VCaP (cell line): ENCODE measurements around the gene SSNA1.

Source experiments
- H3K27ac ChIP-seq: fragments of 450-650 bp; 2 replicates; pipeline ENCODE4 v1.5.1; 2017
- TF ChIP-seq, protein P1 (sequence below): fragments of 450-650 bp; conservative IDR thresholded peaks from 2 replicates; pipeline ENCODE4 v1.5.1; 2017; ENCODE audit warnings: mild to moderate bottlenecking, moderate library complexity

Gene SSNA1

GRCh38 chr9:137148661-137149060 is 39.8 kb upstream of the SSNA1 start:
- no peak overlapping the region for H3K27ac ChIP-seq

GRCh38 chr9:137149363-137149762 is 39.1 kb upstream of the SSNA1 start:
- TF ChIP-seq, protein P1, sequence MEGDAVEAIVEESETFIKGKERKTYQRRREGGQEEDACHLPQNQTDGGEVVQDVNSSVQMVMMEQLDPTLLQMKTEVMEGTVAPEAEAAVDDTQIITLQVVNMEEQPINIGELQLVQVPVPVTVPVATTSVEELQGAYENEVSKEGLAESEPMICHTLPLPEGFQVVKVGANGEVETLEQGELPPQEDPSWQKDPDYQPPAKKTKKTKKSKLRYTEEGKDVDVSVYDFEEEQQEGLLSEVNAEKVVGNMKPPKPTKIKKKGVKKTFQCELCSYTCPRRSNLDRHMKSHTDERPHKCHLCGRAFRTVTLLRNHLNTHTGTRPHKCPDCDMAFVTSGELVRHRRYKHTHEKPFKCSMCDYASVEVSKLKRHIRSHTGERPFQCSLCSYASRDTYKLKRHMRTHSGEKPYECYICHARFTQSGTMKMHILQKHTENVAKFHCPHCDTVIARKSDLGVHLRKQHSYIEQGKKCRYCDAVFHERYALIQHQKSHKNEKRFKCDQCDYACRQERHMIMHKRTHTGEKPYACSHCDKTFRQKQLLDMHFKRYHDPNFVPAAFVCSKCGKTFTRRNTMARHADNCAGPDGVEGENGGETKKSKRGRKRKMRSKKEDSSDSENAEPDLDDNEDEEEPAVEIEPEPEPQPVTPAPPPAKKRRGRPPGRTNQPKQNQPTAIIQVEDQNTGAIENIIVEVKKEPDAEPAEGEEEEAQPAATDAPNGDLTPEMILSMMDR: no peak
- peak overlapping the region; percentile 40; the same call in 1 of the 2 replicates for H3K27ac ChIP-seq

More at GRCh38 chr9:137148661-137149060, 39.8 kb upstream of the SSNA1 start:
- TF ChIP-seq, protein P1: no peak

- TF ChIP-seq, protein P1: no peak
- peak overlapping the region; percentile 40; the same call in 1 of the 2 replicates for H3K27ac ChIP-seq
These were observed 38.4 kb upstream of the SSNA1 start for GRCh38 chr9:137149942-137150616.

DNA sequence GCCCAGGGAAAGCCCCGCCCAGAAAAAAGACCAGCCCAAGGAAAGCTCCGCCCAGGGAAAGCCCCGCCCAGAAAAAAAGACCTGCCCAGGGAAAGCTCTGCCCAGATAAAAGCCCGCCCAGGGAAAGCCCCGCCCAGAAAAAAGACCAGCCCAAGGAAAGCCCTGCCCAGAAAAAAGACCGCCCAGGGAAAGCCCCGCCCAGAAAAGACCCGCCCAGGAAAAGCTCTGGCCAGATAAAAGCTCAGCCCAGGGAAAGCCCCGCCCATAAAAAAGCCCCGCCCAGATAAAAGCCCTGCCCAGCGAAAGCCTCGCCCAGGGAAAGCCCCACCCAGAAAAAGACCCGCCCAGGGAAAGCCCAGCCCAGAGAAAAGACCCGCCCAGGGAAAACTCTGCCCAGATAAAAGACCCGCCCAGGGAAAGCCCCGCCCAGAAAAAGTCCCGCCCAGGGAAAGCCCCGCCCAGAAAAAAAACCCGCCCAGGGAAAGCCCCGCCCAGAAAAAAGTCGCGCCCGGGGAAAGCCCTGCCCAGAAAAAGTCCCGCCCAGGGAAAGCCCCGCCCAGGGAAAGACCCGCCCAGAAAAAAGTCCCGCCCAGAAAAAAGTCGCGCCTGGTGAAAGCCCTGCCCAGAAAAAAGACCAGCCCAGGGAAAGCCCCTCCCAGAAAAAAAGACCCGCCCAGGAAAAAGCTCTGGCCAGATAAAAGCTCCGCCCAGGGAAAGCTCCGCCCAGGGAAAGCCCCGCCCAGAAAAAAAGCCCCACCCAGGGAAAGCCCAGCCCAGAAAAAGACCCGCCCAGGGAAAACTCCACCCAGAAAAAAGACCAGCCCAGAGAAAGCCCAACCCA is 37.6 kb upstream of the SSNA1 start:
- TF ChIP-seq, protein P1: no peak

GRCh38 chr9:137152844-137153405 is 35.6 kb upstream of the SSNA1 start:
- no peak overlapping the region for H3K27ac ChIP-seq
- TF ChIP-seq, protein P1: no peak

More for the DNA sequence above, 37.6 kb upstream of the SSNA1 start:
- no peak overlapping the region for H3K27ac ChIP-seq

DNA sequence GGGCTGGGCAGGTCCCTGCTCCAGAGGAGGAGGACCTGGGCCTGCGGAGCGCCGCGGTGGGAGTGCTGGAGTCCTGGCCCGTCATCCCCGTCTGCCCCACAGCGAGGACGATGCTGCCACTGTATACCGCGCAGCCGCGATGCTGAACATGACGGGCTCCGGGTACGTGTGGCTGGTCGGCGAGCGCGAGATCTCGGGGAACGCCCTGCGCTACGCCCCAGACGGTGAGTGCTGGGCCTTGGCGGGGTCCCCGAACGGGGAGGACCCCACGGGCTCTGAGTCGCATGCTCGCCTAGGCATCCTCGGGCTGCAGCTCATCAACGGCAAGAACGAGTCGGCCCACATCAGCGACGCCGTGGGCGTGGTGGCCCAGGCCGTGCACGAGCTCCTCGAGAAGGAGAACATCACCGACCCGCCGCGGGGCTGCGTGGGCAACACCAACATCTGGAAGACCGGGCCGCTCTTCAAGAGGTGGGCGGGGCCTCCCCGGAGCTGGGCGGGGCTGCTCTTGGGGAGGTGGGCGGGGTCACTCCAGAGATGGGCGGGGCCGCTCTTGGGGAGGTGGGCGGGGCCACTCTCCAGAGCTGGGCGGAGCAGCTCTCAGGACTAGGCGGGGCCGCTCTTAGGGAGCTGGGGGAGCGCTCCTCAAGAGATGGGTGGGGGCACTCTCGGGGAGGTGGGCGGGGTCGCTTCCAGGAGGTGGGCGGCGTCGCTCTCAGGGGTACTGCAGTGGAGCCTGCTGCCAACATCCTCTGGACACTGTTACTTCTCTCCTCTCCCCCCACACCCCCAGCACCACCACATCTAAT is 31.7 kb upstream of the SSNA1 start:
- TF ChIP-seq, protein P1: no peak
- no peak overlapping the region for H3K27ac ChIP-seq
